DOHH2 (cell line): ENCODE results near the gene HSPB9.

ENCODE experiments used
- EZH2phosphoT487 ChIP-seq: fragments of 200-600 bp; sonication (generic); IDR thresholded peaks from 2 replicates; pipeline ENCODE4 v1.6.1; 2017; ENCODE audit warnings: borderline replicate concordance, mild to moderate bottlenecking, antibody characterized with exemption, low read length, moderate library complexity, mixed read lengths
- TF ChIP-seq, protein P1 (sequence below): fragments of 200-600 bp; sonication (generic); IDR thresholded peaks from one replicate; pipeline ENCODE4 v1.5.1; 2014; ENCODE audit warnings: antibody characterized with exemption, mild to moderate bottlenecking, low read depth, low read length; ENCODE audit not compliant: poor library complexity, severe bottlenecking

DNA sequence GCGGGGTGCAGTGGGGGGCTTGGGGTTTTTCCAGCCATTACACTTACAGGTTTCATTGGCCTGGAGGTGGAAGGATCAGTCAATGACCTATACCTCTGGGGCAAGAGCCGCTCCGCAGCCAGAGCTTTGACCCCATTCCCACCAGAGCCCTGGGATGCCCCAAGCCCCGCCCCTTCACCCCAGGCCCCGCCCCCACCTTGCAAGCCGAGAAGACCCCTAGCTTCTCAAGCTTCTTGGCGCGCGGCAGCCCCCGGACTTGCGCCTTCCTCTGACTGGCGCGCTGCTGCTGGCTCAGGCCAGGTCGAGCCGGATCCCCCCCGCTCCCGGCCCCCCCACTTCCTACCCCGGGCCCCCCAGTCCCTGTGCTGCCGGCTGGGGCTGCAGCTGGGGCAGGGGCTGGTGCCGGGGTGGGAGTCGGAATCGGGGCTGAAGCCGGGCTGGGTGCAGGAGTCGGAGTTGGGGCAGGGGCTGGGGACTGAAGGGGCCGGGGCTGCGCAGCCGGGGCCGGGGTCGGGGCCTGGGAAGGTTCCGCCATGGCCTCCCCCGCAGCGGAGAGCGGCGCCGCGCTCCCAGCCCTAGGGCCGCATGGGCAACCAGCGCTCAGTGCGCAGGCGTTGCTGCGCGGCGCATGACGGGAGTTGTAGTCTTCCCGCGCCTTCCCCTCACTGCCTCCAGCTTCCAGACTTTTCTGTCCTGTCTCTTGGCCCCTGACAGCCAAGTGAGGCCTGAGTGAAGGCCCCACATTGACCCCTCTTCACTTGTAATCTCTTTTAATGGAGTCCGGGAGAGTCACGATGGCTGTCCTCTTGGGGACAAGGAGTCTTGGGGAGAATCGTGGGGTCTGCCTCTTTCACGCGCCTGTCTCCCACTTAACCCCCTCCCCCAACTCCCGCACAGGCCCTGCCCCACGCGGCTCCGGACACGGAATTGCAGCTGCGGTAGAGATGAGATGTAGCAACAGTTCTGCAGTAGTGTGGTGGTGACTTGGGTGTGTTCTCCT lies 1.5 kb upstream of the HSPB9 start, which contains the start of gene KAT2A:
- TF ChIP-seq EZH2phosphoT487 = no peak
- TF ChIP-seq, protein P1, sequence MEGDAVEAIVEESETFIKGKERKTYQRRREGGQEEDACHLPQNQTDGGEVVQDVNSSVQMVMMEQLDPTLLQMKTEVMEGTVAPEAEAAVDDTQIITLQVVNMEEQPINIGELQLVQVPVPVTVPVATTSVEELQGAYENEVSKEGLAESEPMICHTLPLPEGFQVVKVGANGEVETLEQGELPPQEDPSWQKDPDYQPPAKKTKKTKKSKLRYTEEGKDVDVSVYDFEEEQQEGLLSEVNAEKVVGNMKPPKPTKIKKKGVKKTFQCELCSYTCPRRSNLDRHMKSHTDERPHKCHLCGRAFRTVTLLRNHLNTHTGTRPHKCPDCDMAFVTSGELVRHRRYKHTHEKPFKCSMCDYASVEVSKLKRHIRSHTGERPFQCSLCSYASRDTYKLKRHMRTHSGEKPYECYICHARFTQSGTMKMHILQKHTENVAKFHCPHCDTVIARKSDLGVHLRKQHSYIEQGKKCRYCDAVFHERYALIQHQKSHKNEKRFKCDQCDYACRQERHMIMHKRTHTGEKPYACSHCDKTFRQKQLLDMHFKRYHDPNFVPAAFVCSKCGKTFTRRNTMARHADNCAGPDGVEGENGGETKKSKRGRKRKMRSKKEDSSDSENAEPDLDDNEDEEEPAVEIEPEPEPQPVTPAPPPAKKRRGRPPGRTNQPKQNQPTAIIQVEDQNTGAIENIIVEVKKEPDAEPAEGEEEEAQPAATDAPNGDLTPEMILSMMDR = no peak
